Uterus (tissue), 2 donors: ENCODE data around the gene SNRPD3.
"Not testable (repeated sequence)": the region's sequence is repeated elsewhere in the genome, so short reads cannot be mapped to it uniquely, and the experiment has no call there.

Experiments
- CTCF ChIP-seq, 4 experiments: fragments of 200-600 bp in 2 of 4; fragments of 450-650 bp in 2 of 4; sonication (generic) in 2 of 4; IDR thresholded peaks; one replicate each; pipeline ENCODE4 v1.5.1; 2016 to 2019; ENCODE audit warnings: antibody characterized with exemption in 4 of 4, mild to moderate bottlenecking in 2 of 4, moderate library complexity in 1 of 4
- POLR2A ChIP-seq, 2 donors: fragments of 450-650 bp; IDR thresholded peaks; one replicate each; pipeline ENCODE4 v1.6.1; 2016; ENCODE audit warnings: antibody characterized with exemption in 2 of 2, mild to moderate bottlenecking in 1 of 2, moderate library complexity in 1 of 2

GRCh38 chr22:24599958-24600715, 44.3 kb downstream of the SNRPD3 start:
- not testable (repeated sequence) for TF ChIP-seq POLR2A, CTCF (IDR thresholded peaks at IDR 0.05)
